GM18499 (cell line): ENCODE results near the gene MAGEA10.
"Not testable (repeated sequence)": the region's sequence is repeated elsewhere in the genome, so short reads cannot be mapped to it uniquely, and the experiment has no call there.

ENCODE experiments used
- ATAC-seq: cut with Tn5 transposase; IDR thresholded peaks from one replicate; pipeline ENCODE4 v1.9.1; 2021; ENCODE audit warnings: moderate number of reproducible peaks; ENCODE audit not compliant: insufficient read depth, unreplicated experiment

The MAGEA10 gene

GRCh38 chrX:152138388-152138784 is at the start of gene MAGEA10:
MAGEA10 (minus strand) TSS chrX:152138577; CDS start chrX:152135620, 2,957 bp downstream.
- ATAC-seq: no peak

- no peak for ATAC-seq
Observed at GRCh38 chrX:152177497-152178269, 39.3 kb upstream of the MAGEA10 start.

DNA sequence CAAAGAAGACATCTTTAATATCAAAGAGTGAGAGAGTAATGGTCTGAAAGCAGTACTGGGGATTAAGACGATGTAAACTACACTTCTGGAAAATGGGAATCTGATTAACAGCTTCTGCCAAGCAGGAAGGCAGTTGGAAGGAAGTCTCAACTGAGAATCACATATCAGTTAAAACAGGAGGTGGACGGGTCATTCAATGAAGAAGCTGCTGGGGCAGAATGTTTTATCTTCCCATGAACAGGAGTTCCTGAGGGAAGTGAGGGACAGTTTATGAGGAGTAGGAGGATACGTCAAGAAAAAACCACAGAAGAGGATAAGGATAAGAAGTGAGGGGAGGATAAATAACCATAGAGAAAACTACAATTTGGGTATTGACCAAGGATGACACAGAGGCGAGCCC is 38.7 kb upstream of the MAGEA10 start:
- ATAC-seq: no peak

DNA sequence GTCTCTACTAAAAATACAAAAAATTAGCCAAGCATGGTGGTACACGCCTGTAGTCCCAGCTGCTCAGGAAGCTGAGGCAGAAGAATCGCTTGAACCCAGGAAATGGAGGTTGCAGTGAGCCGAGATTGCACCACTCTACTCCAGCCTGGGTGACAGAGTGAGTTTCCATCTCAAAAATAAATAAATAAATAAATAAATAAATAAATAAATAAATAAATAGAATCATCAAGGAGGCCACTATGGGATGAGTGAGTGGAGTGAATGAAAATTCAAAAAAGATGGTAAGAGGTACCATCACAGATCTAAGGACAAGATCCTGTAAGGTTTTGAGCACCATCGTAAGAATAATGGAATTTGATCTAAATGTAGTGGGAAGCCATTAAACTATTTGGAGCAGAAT is 37.5 kb upstream of the MAGEA10 start:
- not testable (repeated sequence) for ATAC-seq

- ATAC-seq: not testable (repeated sequence)
Observed at GRCh38 chrX:152173923-152174322, 35.5 kb upstream of the MAGEA10 start.

DNA sequence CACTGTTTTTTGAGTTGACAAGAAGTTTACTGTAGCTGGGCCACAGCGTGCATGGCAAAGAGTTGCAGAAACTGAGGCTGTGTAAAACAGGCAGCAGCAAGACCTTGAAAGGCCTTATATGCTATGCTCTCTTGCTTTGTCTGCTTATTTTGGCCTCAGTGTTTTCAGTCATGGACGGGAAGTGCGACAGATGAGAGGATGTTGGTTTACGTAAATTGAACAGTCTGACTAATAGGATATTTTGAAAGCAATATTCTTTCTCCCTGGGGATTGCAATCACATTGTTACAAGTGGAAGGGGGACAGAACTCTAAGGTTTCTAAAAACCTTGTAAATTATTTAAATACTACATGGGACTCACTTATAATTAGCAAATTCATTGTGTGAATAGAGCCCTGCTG is 32.2 kb upstream of the MAGEA10 start:
- ATAC-seq: no peak

DNA sequence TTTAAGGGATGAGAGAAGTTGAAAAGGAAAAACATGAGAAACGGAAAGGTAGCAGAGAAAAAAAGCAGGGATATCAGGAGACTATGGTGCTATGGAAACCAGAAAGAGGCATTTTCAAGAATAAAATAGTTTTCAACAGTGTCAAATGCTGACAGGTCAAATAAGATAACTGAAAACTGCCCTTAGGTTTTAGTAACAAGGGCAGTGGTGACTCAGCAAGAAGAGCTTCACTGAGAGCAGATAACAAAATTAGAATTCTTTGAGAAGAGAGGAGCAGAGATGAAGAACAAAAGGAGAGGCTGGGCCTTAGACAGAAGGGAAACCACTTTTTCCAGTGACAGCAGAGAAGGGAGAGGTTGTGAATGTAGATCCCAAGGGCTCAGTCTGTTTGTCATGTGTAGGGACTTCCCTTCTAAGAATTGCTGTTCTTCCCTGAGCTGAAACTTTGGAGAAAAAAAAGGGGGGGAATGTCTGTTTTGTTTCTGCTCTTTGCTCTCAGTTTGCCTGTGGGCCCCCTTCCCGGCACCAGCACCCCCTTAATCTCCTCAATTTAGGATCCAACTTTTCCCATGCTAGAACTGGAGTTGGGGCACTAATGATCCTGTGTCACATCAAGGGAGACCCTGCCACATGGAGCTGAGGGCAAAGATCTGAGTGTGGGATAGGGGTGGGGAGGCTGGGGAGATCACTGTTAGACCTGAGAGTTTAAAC is 26.8 kb upstream of the MAGEA10 start:
- ATAC-seq: no peak

DNA sequence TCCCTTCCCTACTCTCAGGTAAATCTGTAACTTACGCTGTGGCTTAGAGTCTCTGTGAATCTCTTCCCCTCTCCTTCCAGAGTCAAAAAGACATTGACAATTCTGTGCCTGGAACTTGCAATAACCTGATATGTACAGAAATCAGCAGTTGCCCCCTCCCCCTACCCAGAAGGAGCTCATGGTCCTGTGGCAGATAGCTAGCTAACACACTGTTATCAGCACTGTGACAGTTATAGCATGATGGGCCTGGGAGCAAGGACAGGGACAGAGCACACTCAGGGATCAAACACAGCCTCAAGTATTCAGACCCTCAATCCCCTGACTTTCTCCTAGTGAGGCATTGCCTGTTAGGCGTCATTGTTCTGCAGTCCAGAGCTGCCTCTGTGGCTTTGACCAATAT is 18.7 kb upstream of the MAGEA10 start:
- ATAC-seq: no peak

DNA sequence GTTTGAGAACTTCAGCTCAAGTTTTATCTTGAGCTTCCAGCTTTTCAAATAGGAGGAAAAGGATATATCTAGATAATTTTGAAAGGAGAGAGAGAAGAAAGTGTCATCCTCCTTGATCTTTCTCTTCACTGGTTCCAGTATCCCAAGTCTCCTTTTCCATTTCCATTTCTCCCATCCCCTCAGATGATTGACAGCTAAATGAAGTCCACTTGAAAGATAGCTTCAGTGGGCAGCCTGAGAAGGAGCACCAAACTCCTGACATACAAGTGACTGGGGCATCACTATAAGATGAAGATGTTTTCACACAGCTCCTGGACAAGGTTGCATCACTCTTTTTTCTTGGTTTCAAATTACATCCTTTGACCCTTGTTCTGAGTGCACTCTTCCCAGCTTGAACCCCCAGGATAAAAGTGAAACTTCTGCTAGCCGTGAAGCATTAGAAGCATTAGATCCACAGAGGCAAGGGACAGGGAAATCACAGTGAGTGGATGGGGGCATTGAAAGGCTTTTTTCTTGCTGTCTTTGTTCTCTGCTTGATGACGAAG is 17.5 kb upstream of the MAGEA10 start:
- ATAC-seq: no peak

GRCh38 chrX:152154050-152154449 is 15.7 kb upstream of the MAGEA10 start:
- ATAC-seq: no peak

- ATAC-seq: no peak
Observed at GRCh38 chrX:152151256-152151655, 12.9 kb upstream of the MAGEA10 start.

DNA sequence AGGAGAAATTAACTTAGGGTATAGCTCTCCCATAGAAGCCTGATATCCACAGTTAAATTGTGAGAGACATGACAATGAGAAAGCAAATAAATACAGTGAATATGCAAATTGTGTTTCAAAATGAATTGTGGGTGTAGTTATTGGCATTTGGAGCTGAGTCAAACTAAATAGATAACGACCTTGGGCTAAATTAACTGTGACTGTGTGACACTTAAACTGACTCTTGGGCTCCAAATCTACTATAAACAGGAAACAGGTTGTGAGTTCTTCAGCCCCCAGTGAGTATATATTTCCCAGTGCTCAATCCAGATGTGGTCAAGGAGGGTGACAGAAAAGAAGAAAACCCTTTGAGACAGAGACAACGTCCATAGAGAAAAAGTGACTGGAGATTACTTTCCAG is 11.3 kb upstream of the MAGEA10 start:
- ATAC-seq: no peak

DNA sequence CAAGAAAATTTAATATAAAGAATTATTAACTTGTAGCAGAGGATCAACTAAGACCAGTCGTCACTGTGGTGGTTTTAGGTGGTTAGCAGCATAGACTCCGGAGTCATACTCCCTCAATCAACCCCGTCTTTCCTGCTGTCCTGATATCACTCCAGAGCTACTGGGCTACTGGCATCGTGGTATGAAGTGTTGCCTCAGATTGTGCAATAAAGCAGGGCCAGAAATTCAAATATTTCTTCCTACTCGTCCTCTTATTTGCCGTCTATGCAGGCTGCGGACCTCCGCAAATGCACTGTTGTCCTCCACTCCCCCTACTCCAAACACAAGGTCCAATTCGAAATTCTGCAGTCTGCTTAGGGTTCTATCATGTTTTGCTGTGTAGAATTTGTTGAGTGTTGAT is 1.2 kb upstream of the MAGEA10 start:
- ATAC-seq: no peak

GRCh38 chrX:152137771-152138387 is 498 bp downstream of the MAGEA10 start:
- ATAC-seq: no peak

GRCh38 chrX:152136312-152136711 is 2.1 kb downstream of the MAGEA10 start:
- ATAC-seq: no peak

- no peak for ATAC-seq
Observed at GRCh38 chrX:152131525-152131924, 6.9 kb downstream of the MAGEA10 start.

DNA sequence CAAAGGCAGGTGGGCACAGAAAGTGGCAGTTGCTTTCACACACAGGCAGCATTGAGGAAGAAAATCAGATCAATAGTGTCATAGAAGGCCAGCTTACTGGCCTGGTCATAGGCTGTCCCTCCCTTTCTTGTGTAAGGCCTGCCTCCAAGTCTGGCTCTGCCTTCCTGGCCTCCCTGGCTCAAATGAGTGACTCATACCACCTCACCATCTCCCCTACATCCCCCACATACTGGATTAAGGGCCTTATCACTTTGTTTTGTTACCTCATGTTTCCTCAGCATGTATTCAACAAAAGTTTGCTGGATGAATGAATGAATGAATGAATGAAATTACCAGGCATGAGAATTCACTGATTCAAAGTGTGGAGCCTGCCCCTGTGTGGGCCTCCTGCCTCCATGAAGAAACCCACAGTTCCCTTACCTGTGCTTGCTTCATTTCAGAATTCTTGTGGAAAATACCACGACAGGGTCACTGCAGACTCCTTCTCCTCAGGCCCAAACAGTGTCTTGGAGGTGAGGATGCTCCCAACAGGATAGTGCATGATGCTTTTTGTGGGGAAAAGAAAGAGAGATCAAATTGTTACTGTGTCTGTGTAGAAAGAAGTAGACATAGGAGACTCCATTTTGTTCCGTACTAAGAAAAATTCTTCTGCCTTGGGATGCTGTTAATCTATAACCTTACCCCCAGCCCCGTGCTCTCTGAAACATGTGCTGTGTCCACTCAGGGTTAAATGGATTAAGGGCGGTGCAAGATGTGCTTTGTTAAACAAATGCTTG is 9.1 kb downstream of the MAGEA10 start:
- not testable (repeated sequence) for ATAC-seq

DNA sequence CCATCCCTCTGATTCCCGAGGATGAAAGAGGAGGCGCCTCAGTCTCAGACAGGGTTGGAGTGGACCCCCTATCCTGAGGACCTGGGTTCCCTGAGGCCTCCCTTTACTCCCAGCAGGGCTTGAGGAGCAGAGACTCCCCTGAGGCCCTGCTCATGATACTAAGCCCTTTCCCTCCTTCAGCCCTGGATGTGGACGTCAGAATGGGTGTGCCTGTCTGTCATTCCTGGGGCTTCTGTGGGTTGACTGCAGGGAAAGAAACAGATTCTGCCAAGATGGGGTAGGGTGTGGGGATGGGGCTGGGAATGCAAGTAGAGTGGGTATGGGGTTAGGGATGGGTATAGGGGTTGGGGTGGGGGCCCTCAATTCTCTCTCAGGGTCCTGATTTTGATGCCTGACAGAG is 21.1 kb downstream of the MAGEA10 start:
- ATAC-seq: no peak

DNA sequence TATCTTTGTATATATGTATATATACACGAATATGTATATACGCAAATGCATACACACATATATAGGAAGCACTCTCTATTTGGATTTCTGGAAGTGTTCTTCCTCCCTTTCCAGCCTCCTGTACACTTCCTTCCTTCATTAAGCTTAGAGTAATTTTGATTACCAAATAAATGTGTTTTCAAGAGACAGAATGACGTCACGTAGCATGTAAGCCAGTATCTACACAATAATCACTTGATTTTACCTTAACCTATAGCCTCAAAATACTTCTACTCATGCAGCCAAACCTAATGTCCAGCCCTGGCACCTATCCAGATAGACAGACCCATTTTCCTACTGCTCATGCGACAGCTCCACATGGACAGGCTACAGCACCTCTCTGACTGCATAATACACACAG is 29.9 kb downstream of the MAGEA10 start:
- no peak for ATAC-seq

DNA sequence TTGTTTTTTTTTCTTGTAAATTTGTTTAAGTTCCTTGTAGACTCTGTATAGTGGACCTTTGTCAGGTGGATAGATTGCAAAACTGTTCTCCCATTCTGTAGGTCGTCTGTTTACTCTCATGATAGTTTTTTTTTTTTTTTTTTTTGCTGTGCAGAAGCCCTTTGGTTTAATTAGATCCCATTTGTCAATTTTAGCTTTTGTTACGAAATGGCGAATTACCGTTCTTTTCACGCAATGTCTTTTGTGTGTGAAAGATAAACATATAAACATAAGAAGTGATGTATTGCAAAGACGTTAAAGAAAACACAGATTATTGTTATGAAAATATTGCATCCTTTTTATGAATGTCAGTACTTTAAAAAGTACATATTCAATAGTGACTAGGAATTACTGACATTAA is 34.5 kb downstream of the MAGEA10 start:
- ATAC-seq: no peak
